Cardiac fibroblast (primary cell): ENCODE measurements around the gene CNTLN.

Experiments
- DNase-seq, 2 donors: peaks; one replicate each; pipeline versions ENCODE4 v3.0.0 to v3.0.0-alpha.2; 2010; ENCODE audit warnings: low read depth in 2 of 2
- H3K4me3 ChIP-seq, 2 donors: replicated peaks in 1 of 2; 1 replicate in 1 of 2; 2 replicates in 1 of 2; pipeline ENCODE4 v1.5.1; 2011; ENCODE audit warnings: low read depth in 2 of 2, low read length in 2 of 2, mild to moderate bottlenecking in 2 of 2, moderate library complexity in 1 of 2
- TF ChIP-seq, protein P1 (sequence below): IDR thresholded peaks from one replicate; pipeline ENCODE4 v1.5.1; 2011; ENCODE audit warnings: low read depth, mild to moderate bottlenecking, low read length, inconsistent platforms

Gene CNTLN

GRCh38 chr9:17291766-17292165 is 156.9 kb downstream of the CNTLN start:
- H3K4me3 ChIP-seq = no peak overlapping the region
- TF ChIP-seq, protein P1, sequence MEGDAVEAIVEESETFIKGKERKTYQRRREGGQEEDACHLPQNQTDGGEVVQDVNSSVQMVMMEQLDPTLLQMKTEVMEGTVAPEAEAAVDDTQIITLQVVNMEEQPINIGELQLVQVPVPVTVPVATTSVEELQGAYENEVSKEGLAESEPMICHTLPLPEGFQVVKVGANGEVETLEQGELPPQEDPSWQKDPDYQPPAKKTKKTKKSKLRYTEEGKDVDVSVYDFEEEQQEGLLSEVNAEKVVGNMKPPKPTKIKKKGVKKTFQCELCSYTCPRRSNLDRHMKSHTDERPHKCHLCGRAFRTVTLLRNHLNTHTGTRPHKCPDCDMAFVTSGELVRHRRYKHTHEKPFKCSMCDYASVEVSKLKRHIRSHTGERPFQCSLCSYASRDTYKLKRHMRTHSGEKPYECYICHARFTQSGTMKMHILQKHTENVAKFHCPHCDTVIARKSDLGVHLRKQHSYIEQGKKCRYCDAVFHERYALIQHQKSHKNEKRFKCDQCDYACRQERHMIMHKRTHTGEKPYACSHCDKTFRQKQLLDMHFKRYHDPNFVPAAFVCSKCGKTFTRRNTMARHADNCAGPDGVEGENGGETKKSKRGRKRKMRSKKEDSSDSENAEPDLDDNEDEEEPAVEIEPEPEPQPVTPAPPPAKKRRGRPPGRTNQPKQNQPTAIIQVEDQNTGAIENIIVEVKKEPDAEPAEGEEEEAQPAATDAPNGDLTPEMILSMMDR = no peak
- peak in 1 of 2 donors; percentile 38 for DNase-seq

DNA sequence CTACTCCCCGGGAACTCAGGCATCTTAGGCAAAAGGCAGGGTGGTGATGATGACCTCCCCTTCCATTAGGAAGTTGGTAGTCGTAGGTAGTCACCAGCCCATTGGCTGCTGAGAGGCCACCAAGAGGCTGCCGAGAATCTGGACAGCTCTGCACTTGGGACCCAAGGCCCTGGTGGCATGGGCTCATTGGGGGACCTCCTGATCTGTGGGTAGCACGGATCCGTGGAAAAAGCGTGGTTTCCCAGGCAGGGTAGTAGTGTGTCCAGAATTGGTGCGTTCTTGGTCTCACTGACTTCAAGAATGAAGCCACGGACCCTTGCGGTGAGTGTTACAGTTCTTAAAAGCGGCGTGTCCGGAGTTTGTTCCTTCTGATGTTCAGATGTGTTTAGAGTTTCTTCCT is 158.8 kb downstream of the CNTLN start:
- TF ChIP-seq, protein P1 = no peak
- DNase-seq = no peak

GRCh38 chr9:17294822-17295624 is 160.2 kb downstream of the CNTLN start:
- no peak for DNase-seq
- no peak overlapping the region for H3K4me3 ChIP-seq
- TF ChIP-seq, protein P1 = no peak

More for the DNA sequence above, 158.8 kb downstream of the CNTLN start:
- H3K4me3 ChIP-seq = no peak overlapping the region

DNA sequence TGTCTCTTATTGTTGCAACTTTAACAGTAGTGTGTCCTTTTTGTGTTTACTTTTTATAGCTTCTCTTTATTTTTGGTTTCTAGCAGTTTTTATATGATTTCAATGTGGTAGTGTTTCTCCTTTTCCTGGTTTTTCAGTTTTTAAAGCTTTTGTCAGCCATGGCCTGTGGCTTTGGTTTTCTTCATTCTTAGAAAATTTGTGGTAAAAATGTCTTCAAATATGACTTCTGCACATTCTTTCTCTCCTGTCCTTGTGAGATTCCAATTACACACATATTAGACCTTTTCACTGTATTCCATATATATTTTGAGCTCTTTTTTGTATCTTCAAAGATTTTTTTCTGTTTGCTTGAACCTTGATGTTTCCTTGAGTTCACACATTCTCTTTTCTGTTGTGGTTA is 180.5 kb downstream of the CNTLN start:
- no peak overlapping the region for H3K4me3 ChIP-seq
- TF ChIP-seq, protein P1 = no peak
- DNase-seq = peak in 1 of 2 donors; percentile 3

DNA sequence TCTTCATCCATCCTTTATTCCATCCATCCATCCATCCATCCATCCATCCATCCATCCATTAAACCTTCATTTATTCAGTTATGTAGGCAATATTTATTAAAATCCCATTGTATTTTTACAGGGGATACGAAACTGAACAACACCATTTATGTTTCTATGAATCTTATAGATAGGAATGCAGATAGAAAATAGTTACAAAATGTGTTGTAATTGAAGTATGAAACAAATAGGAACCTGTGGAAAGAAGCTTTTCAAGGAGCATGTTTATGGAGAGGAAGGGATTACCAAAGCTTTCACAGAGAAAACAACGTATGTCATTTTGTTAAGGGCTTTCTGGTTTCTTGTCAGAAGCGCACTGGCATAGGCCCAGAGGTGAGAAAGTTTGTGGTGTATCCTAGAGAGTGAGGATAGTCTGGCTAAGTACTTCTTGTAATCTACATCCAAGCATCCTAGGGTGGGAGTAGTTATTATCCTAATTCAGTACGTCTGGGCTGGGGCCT is 184.0 kb downstream of the CNTLN start:
- TF ChIP-seq, protein P1 = no peak
- peak; percentile 5 to 46 for DNase-seq

GRCh38 chr9:17319864-17320263 is 185.0 kb downstream of the CNTLN start:
- H3K4me3 ChIP-seq = no peak overlapping the region
- DNase-seq = no peak
- TF ChIP-seq, protein P1 = no peak

More for the DNA sequence above, 184.0 kb downstream of the CNTLN start:
- H3K4me3 ChIP-seq = no peak overlapping the region
